SU-DHL-6 (cell line): ENCODE results near the gene RBL1.

ENCODE experiments used
- H2AFZ ChIP-seq: fragments of 200-600 bp; sonication (generic); 2 replicates; pipeline ENCODE4 v1.6.1; 2014; ENCODE audit warnings: low read depth, mild to moderate bottlenecking, moderate library complexity, mixed read lengths, antibody characterized with exemption, low read length; ENCODE audit not compliant: severe bottlenecking
- H3F3A ChIP-seq: fragments of 200-600 bp; shearing (Covaris generic); 2 replicates; pipeline ENCODE4 v1.6.0; 2016; ENCODE audit warnings: antibody characterized with exemption, mild to moderate bottlenecking; ENCODE audit not compliant: insufficient read depth
- H3K27ac ChIP-seq: fragments of 200-600 bp; sonication (generic); 2 replicates; pipeline ENCODE4 v1.5.1; 2016; ENCODE audit warnings: low read depth, mild to moderate bottlenecking, low read length, moderate library complexity, mixed read lengths
- H3K27me3 ChIP-seq: fragments of 200-600 bp; sonication (generic), shearing (Covaris generic); 2 replicates; pipeline ENCODE4 v1.6.0; 2014; ENCODE audit warnings: mild to moderate bottlenecking, low read length
- H3K36me3 ChIP-seq: fragments of 200-600 bp; sonication (generic); 2 replicates; pipeline ENCODE4 v1.6.1; 2014; ENCODE audit warnings: mild to moderate bottlenecking, low read length, mixed read lengths
- H3K4me2 ChIP-seq: fragments of 300-600, 200-600 bp; shearing (Covaris generic), sonication (generic); 2 replicates; pipeline ENCODE4 v1.6.0; 2014; ENCODE audit warnings: low read length, low read depth, mild to moderate bottlenecking; ENCODE audit not compliant: poor library complexity, severe bottlenecking
- H3K4me3 ChIP-seq: fragments of 200-600 bp; sonication (generic); 2 replicates; pipeline ENCODE4 v1.5.1; 2014; ENCODE audit warnings: antibody characterized with exemption, low read length, mild to moderate bottlenecking, mixed read lengths; ENCODE audit not compliant: insufficient read depth, poor library complexity, severe bottlenecking
- H3K79me2 ChIP-seq: fragments of 200-600 bp; sonication (generic); 2 replicates; pipeline ENCODE4 v1.6.1; 2014; ENCODE audit warnings: mild to moderate bottlenecking, low read length, moderate library complexity; ENCODE audit not compliant: insufficient read depth
- H3K9ac ChIP-seq: fragments of 200-600 bp; sonication (generic); 2 replicates; pipeline ENCODE4 v1.7.0; 2014; ENCODE audit warnings: mild to moderate bottlenecking, low read length
- H3K9me2 ChIP-seq: fragments of 200-600 bp; sonication (generic); replicated peaks from 2 replicates; pipeline ENCODE4 v1.6.1; 2014; ENCODE audit warnings: low read length; ENCODE audit not compliant: insufficient read depth
- H3K9me3 ChIP-seq: fragments of 200-600 bp; sonication (generic); 2 replicates; pipeline ENCODE4 v1.6.1; 2014; ENCODE audit warnings: low read length, mixed read lengths; ENCODE audit not compliant: insufficient read depth
- H4K20me1 ChIP-seq: fragments of 200-600 bp; sonication (generic); 2 replicates; pipeline ENCODE4 v1.6.1; 2014; ENCODE audit warnings: low read depth, mild to moderate bottlenecking, antibody characterized with exemption, low read length, moderate library complexity, mixed read lengths
- CTCF ChIP-seq: fragments of 200-600 bp; sonication (generic); IDR thresholded peaks from one replicate; pipeline ENCODE4 v1.5.1; 2017; ENCODE audit warnings: antibody characterized with exemption, mild to moderate bottlenecking, low read length, moderate library complexity; ENCODE audit not compliant: insufficient read depth, poor library complexity, severe bottlenecking
- EZH2phosphoT487 ChIP-seq: fragments of 200-600 bp; sonication (generic), shearing (Covaris generic); conservative IDR thresholded peaks from 2 replicates; pipeline ENCODE4 v1.6.1; 2018; ENCODE audit warnings: mild to moderate bottlenecking, antibody characterized with exemption, low read length, moderate library complexity, mixed read lengths

The RBL1 gene

DNA sequence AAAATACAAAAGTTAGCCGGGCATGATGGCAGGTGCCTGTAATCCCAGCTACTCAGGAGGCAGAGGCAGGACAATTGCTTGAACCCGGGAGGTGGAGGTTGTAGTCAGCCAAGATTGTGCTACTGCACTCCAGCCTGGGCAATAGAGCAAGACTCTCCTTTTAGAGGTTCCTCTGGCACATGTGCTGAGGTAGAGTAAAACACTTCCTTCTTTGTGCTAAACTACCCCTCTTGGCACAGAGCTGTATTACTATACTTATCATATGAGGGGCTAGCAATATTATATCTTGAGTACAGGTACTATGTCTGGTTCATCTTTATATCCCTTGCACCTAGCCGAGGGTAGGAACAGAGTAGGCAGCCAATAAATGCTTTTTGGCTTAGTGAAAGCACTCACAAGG lies 104.1 kb downstream of the RBL1 start:
- no peaks in the 10 kb centered on the region for H4K20me1 ChIP-seq
- H3F3A ChIP-seq, result no peaks in the 10 kb centered on the region
- no peak for TF ChIP-seq CTCF
- TF ChIP-seq EZH2phosphoT487, result no peak
- H3K27me3 ChIP-seq, result no peaks in the 10 kb centered on the region
- no peak overlapping the region for H3K4me2 ChIP-seq
- no peaks in the 10 kb centered on the region for H3K9me3 ChIP-seq
- no peak overlapping the region for H3K4me3 ChIP-seq
- no peaks in the 10 kb centered on the region for H3K9me2 ChIP-seq
- no peak overlapping the region for H2AFZ ChIP-seq
- H3K36me3 ChIP-seq, result peaks cover 2% of the 10 kb centered on the region; the same call in 1 of the 2 replicates
- H3K27ac ChIP-seq, result no peak overlapping the region
- H3K79me2 ChIP-seq, result no peaks in the 10 kb centered on the region
- no peak overlapping the region for H3K9ac ChIP-seq

DNA sequence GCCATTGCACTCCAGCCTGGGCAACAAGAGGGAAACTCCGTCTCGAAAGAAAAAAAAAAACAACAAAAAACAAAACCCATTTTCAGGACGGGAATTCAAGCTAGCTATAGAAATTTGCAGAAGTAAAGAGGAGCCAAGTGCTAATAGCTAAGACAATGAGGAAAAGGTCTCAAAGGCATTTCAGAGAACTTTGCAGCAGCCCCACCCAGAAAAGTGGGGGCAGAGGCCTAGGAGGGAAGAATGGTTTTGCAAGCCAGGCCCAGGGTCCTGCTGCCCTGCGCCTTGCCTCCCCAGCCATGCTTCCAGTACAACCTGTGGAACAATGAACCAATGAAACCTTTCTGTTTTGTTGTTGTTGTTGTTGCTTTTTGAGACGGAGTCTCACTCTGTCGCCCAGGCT lies 106.0 kb downstream of the RBL1 start:
- Histone ChIP-seq H3K9ac (no peak overlapping the region), H3K27ac (no peak overlapping the region)
- TF ChIP-seq EZH2phosphoT487 (no peak), CTCF (no peak)

GRCh38 chr20:36988494-36988966 lies 107.3 kb downstream of the RBL1 start:
- no peak overlapping the region for H3K9ac ChIP-seq
- H3K27ac ChIP-seq, result no peak overlapping the region
- TF ChIP-seq EZH2phosphoT487 (no peak), CTCF (no peak)
- H3K9me2 ChIP-seq, result no peaks in the 10 kb centered on the region
- no peaks in the 10 kb centered on the region for H3K9me3 ChIP-seq
- H4K20me1 ChIP-seq, result no peaks in the 10 kb centered on the region
- H3K4me3 ChIP-seq, result no peak overlapping the region
- no peak overlapping the region for H3K4me2 ChIP-seq
- H3K36me3 ChIP-seq, result no peaks in the 10 kb centered on the region
- H3K27me3 ChIP-seq, result no peaks in the 10 kb centered on the region
- H3K79me2 ChIP-seq, result no peaks in the 10 kb centered on the region
- no peak overlapping the region for H2AFZ ChIP-seq
- no peaks in the 10 kb centered on the region for H3F3A ChIP-seq

More for the DNA sequence above, 106.0 kb downstream of the RBL1 start:
- H3K27me3 ChIP-seq, result no peaks in the 10 kb centered on the region
- no peak overlapping the region for H2AFZ ChIP-seq
- H3K9me2 ChIP-seq, result no peaks in the 10 kb centered on the region
- H3K4me3 ChIP-seq, result no peak overlapping the region
- no peaks in the 10 kb centered on the region for H3F3A ChIP-seq
- no peaks in the 10 kb centered on the region for H3K36me3 ChIP-seq
- H4K20me1 ChIP-seq, result no peaks in the 10 kb centered on the region
- no peak overlapping the region for H3K4me2 ChIP-seq
- no peaks in the 10 kb centered on the region for H3K9me3 ChIP-seq
- H3K79me2 ChIP-seq, result no peaks in the 10 kb centered on the region

GRCh38 chr20:36984257-36984638 lies 111.5 kb downstream of the RBL1 start:
- H3K27me3 ChIP-seq, result no peaks in the 10 kb centered on the region
- no peaks in the 10 kb centered on the region for H4K20me1 ChIP-seq
- TF ChIP-seq EZH2phosphoT487, result no peak
- no peak for TF ChIP-seq CTCF
- no peaks in the 10 kb centered on the region for H3K9me2 ChIP-seq
- no peak overlapping the region for H3K4me3 ChIP-seq
- H3K4me2 ChIP-seq, result no peak overlapping the region
- H3K79me2 ChIP-seq, result no peaks in the 10 kb centered on the region
- H3K9ac ChIP-seq, result no peak overlapping the region
- H3K27ac ChIP-seq, result no peak overlapping the region
- no peaks in the 10 kb centered on the region for H3K9me3 ChIP-seq
- no peaks in the 10 kb centered on the region for H3F3A ChIP-seq
- no peaks in the 10 kb centered on the region for H3K36me3 ChIP-seq
- H2AFZ ChIP-seq, result no peak overlapping the region
